Right atrium auricular region (tissue), 2 donors: ENCODE data around the gene PRSS50. TPM values are rescaled to one million over a fixed set of nuclear protein-coding genes. Genes with fewer than 3 reads are reported as not detected.

Source experiments
- DNase-seq: peaks from one replicate; pipeline ENCODE4 v3.0.0-alpha.2; 2019; ENCODE audit warnings: low spot score
- H3K27ac ChIP-seq, 2 donors: fragments of 200-600 bp; sonication (generic); 1 replicate in 1 of 2; 2 replicates in 1 of 2; pipeline ENCODE4 v1.5.1; 2016 to 2019
- H3K27me3 ChIP-seq, 2 donors: fragments of 200-600 bp; sonication (generic); one replicate each; pipeline versions ENCODE4 v1.5.1 to v1.6.0; 2017 to 2019
- H3K36me3 ChIP-seq: fragments of 200-600 bp; sonication (generic); one replicate; pipeline ENCODE4 v1.5.1; 2016
- H3K4me1 ChIP-seq, 2 donors: fragments of 200-600 bp; sonication (generic); one replicate each; pipeline versions ENCODE4 v1.5.1 to v1.6.0; 2017 to 2019
- H3K4me3 ChIP-seq, 2 donors: fragments of 200-600 bp; sonication (generic); 1 replicate in 1 of 2; 2 replicates in 1 of 2; pipeline ENCODE4 v1.5.1; 2017 to 2019; ENCODE audit warnings: mild to moderate bottlenecking in 1 of 2, moderate library complexity in 1 of 2
- H3K9me3 ChIP-seq, 2 donors: fragments of 200-600 bp; sonication (generic); one replicate each; pipeline ENCODE4 v1.5.1; 2019
- CTCF ChIP-seq, 2 donors: fragments of 200-600 bp; sonication (generic); IDR thresholded peaks; one replicate each; pipeline ENCODE4 v1.5.1; 2019; ENCODE audit warnings: antibody characterized with exemption in 2 of 2
- total RNA-seq, 2 donors: library from RNA; depleted of rRNA; stranded (reverse); fragments of >200 nt; gene quantifications; one replicate each; pipeline ENCODE4 v1.1.0, GENCODE V29; 2016

PRSS50 gene
- total RNA-seq, 2 donors from 2014 or later, result 0.12 TPM; not detected in 1

- Histone ChIP-seq H3K4me1 (peaks cover 0 to 28% of the 10 kb centered on the region in 2 donors), H3K9me3 (no peaks in the 10 kb centered on the region), H3K27me3 (no peaks in the 10 kb centered on the region), H3K36me3 (peaks cover 19% of the 10 kb centered on the region), H3K27ac (no peak overlapping the region), H3K4me3 (peak overlapping the region in 1 of 2 donors; percentile 5)
- TF ChIP-seq CTCF (IDR thresholded peaks at IDR 0.05), result no peak
- DNase-seq, result no peak
Observed at GRCh38 chr3:46676601-46677410, 40.9 kb downstream of the PRSS50 start.

- Histone ChIP-seq H3K4me3 (no peak overlapping the region), H3K27me3 (no peaks in the 10 kb centered on the region), H3K36me3 (peaks cover 19% of the 10 kb centered on the region)
Observed at GRCh38 chr3:46675843-46676567, 41.7 kb downstream of the PRSS50 start.

GRCh38 chr3:46675426-46675825 is 42.2 kb downstream of the PRSS50 start:
- peaks cover 19% of the 10 kb centered on the region for H3K36me3 ChIP-seq
- no peaks in the 10 kb centered on the region for H3K27me3 ChIP-seq
- H3K9me3 ChIP-seq, result no peaks in the 10 kb centered on the region
- H3K4me3 ChIP-seq, result no peak overlapping the region
- no peak overlapping the region for H3K27ac ChIP-seq
- peaks cover 0 to 19% of the 10 kb centered on the region in 2 donors for H3K4me1 ChIP-seq
- TF ChIP-seq CTCF (IDR thresholded peaks at IDR 0.05), result no peak
- DNase-seq, result no peak

More at GRCh38 chr3:46675843-46676567, 41.7 kb downstream of the PRSS50 start:
- no peak for TF ChIP-seq CTCF (IDR thresholded peaks at IDR 0.05)
- Histone ChIP-seq H3K9me3 (no peaks in the 10 kb centered on the region), H3K4me1 (peaks cover 0 to 20% of the 10 kb centered on the region in 2 donors), H3K27ac (no peak overlapping the region)
- DNase-seq, result no peak

GRCh38 chr3:46674031-46674845 is 43.4 kb downstream of the PRSS50 start:
- Histone ChIP-seq H3K9me3 (no peaks in the 10 kb centered on the region), H3K27me3 (no peaks in the 10 kb centered on the region), H3K4me3 (no peak overlapping the region), H3K36me3 (peaks cover 19% of the 10 kb centered on the region), H3K27ac (no peak overlapping the region), H3K4me1 (peaks cover 0 to 19% of the 10 kb centered on the region in 2 donors)
- no peak for TF ChIP-seq CTCF (IDR thresholded peaks at IDR 0.05)
- DNase-seq, result no peak

- DNase-seq, result no peak
- Histone ChIP-seq H3K27ac (no peak overlapping the region), H3K27me3 (no peaks in the 10 kb centered on the region), H3K36me3 (peaks cover 19% of the 10 kb centered on the region), H3K9me3 (no peaks in the 10 kb centered on the region), H3K4me1 (peaks cover 0 to 19% of the 10 kb centered on the region in 2 donors), H3K4me3 (no peak overlapping the region)
- TF ChIP-seq CTCF (IDR thresholded peaks at IDR 0.05), result no peak
Observed at GRCh38 chr3:46673151-46674030, 44.3 kb downstream of the PRSS50 start.
